Neuronal stem cell (in vitro differentiated cells): Measurements from ENCODE around the gene SLC35A5.

Experiments
- DNase-seq: peaks from one replicate; pipeline ENCODE4 v3.0.0-alpha.2; 2013; ENCODE audit warnings: low spot score
- H2AFZ ChIP-seq: one replicate; pipeline ENCODE4 v1.6.1; 2013; ENCODE audit warnings: mild to moderate bottlenecking, low read length, inconsistent platforms
- H2AK5ac ChIP-seq: 2 replicates; pipeline ENCODE4 v1.6.1; 2013; ENCODE audit warnings: low read depth, mild to moderate bottlenecking, inconsistent platforms, low read length, moderate library complexity, mixed read lengths
- H2BK120ac ChIP-seq: 2 replicates; pipeline ENCODE4 v1.6.1; 2013; ENCODE audit warnings: low read depth, mild to moderate bottlenecking, inconsistent platforms, low read length, moderate library complexity, mixed read lengths
- H2BK12ac ChIP-seq: one replicate; pipeline ENCODE4 v1.6.1; 2013; ENCODE audit warnings: low read length, inconsistent platforms
- H2BK15ac ChIP-seq: 2 replicates; pipeline ENCODE4 v1.6.1; 2013; ENCODE audit warnings: mild to moderate bottlenecking, low read length, inconsistent platforms, mixed read lengths
- H2BK5ac ChIP-seq: one replicate; pipeline ENCODE4 v1.6.1; 2013; ENCODE audit warnings: inconsistent platforms, mild to moderate bottlenecking, low read length, moderate library complexity
- H3K14ac ChIP-seq: one replicate; pipeline ENCODE4 v1.6.1; 2013; ENCODE audit warnings: low read length, inconsistent platforms
- H3K18ac ChIP-seq: 2 replicates; pipeline ENCODE4 v1.6.1; 2013; ENCODE audit warnings: low read length, inconsistent platforms
- H3K23ac ChIP-seq: 2 replicates; pipeline ENCODE4 v1.6.1; 2013; ENCODE audit warnings: low read depth, mild to moderate bottlenecking, mixed read lengths, low read length, inconsistent platforms; ENCODE audit not compliant: poor library complexity
- H3K27ac ChIP-seq: replicated peaks from 3 replicates; pipeline ENCODE4 v1.5.1; 2013; ENCODE audit warnings: low read length, inconsistent platforms
- H3K27me3 ChIP-seq, 3 experiments: 2 replicates each; pipeline ENCODE4 v1.6.1; 2013; ENCODE audit warnings: low read length in 3 of 3, mild to moderate bottlenecking in 2 of 3, inconsistent platforms in 1 of 3, low read depth in 1 of 3, mixed read lengths in 1 of 3, moderate library complexity in 1 of 3; ENCODE audit not compliant: control insufficient read depth in 3 of 3, insufficient read depth in 3 of 3
- H3K36me3 ChIP-seq, 2 donors: replicated peaks in 1 of 2; 2 replicates each; pipeline ENCODE4 v1.6.1; 2013; ENCODE audit warnings: low read length in 2 of 2; ENCODE audit not compliant: control insufficient read depth in 2 of 2, insufficient read depth in 2 of 2
- H3K4ac ChIP-seq: 2 replicates; pipeline ENCODE4 v1.6.1; 2013; ENCODE audit warnings: inconsistent platforms, mild to moderate bottlenecking, low read length, moderate library complexity
- H3K4me1 ChIP-seq, 2 donors: 1 replicate in 1 of 2; 2 replicates in 1 of 2; pipeline ENCODE4 v1.6.1; 2013; ENCODE audit warnings: low read length in 2 of 2, low read depth in 1 of 2; ENCODE audit not compliant: control insufficient read depth in 2 of 2, insufficient read depth in 1 of 2
- H3K4me2 ChIP-seq: one replicate; pipeline ENCODE4 v1.6.1; 2013; ENCODE audit warnings: mild to moderate bottlenecking, low read length, inconsistent platforms; ENCODE audit not compliant: insufficient read depth, poor library complexity, severe bottlenecking
- H3K4me3 ChIP-seq, 2 donors: 2 replicates each; pipeline ENCODE4 v1.5.1; 2013; ENCODE audit warnings: low read length in 2 of 2, mild to moderate bottlenecking in 2 of 2, inconsistent platforms in 1 of 2, moderate library complexity in 1 of 2
- H3K79me1 ChIP-seq: one replicate; pipeline ENCODE4 v1.6.1; 2013; ENCODE audit warnings: low read depth, mild to moderate bottlenecking, inconsistent platforms, low read length, moderate library complexity
- H3K9ac ChIP-seq: one replicate; pipeline ENCODE4 v1.6.1; 2013; ENCODE audit warnings: mild to moderate bottlenecking, low read depth, low read length, inconsistent platforms; ENCODE audit not compliant: poor library complexity
- H3K9me3 ChIP-seq, 2 donors: replicated peaks in 1 of 2; 2 replicates each; pipeline versions ENCODE3 to v1.6.1; 2013; ENCODE audit warnings: low read length in 2 of 2, mild to moderate bottlenecking in 2 of 2, inconsistent platforms in 1 of 2, low read depth in 1 of 2, mixed read lengths in 1 of 2, moderate library complexity in 1 of 2; ENCODE audit not compliant: control insufficient read depth in 2 of 2, insufficient read depth in 1 of 2
- H4K8ac ChIP-seq: one replicate; pipeline ENCODE4 v1.6.1; 2013; ENCODE audit warnings: low read depth, mild to moderate bottlenecking, inconsistent platforms, low read length, moderate library complexity
- H4K91ac ChIP-seq: one replicate; pipeline ENCODE4 v1.6.1; 2013; ENCODE audit warnings: low read length, low read depth, mild to moderate bottlenecking, inconsistent platforms; ENCODE audit not compliant: poor library complexity
- WGBS, 2 donors: extraction: QIAGEN DNeasy Blood & Tissue Kit; methylation state at CpG; one replicate each; pipeline ENCODE4 v1.1.7; 2013; ENCODE audit warnings: missing lambda C conversion rate in 2 of 2, mixed read lengths in 1 of 2; ENCODE audit not compliant: insufficient read length in 2 of 2, insufficient replicate concordance in 1 of 2; ENCODE audit errors: extremely low coverage in 2 of 2; 5-methylcytosine and 5-hydroxymethylcytosine counted together

The SLC35A5 gene

DNA sequence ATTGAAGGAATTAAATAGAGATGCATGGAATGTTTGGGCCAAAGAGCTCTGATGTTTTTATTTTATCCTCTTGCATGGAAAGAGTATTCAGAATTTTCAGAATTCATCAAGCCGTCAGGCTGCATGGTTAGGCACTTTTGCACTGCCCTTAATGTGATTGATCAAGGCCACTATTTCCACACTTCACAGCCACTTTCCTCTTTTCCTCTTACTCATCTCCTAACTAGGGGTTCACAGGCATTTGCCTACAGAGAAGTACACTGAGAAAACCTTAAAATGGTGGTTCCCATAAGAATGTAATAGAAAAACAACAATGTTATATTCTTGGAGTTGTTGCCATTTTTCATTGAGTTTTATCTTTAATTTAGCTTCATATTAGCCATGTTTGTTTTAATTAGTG lies 10.9 kb downstream of the SLC35A5 start:
- Histone ChIP-seq H3K23ac (no peak overlapping the region), H3K14ac (no peak overlapping the region), H4K91ac (no peak overlapping the region), H3K4me2 (no peak overlapping the region), H3K36me3 (peaks cover 4 to 93% of the 10 kb centered on the region in 2 donors), H3K9me3 (peaks cover 0 to 3% of the 10 kb centered on the region in 2 donors), H2BK5ac (no peak overlapping the region), H3K4ac (no peak overlapping the region), H3K4me1 (no peaks in the 10 kb centered on the region), H3K9ac (no peak overlapping the region), H4K8ac (no peak overlapping the region), H2AK5ac (no peak overlapping the region), H3K4me3 (no peak overlapping the region), H3K79me1 (no peaks in the 10 kb centered on the region), H2BK15ac (no peak overlapping the region), H2AFZ (no peak overlapping the region), H3K27ac (no peak overlapping the region), H3K27me3 (no peaks in the 10 kb centered on the region), H2BK12ac (no peak overlapping the region), H3K18ac (no peak overlapping the region), H2BK120ac (no peak overlapping the region)
- no peak for DNase-seq
- no CpG with 5 or more reads among the region's 1 CpG for WGBS, 2 donors

DNA sequence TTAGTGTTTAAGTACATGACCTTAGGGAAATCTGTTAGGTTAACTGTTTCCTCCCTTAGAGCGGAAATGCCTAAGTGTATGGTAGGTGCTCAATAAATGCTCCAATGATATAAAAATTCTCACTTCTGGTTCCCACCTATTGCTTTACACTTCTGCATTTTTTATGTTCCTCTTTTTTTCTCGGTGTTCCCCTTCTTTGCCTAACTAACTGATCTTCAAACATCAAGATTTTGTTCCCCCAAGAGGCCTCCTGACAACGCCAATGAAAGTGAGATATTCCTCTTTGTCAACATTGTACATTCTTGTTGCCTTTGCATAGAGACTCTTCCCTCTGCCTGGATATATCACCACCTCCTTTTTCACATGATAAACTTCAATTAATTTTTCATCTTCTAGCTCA lies 17.4 kb downstream of the SLC35A5 start:
- H2BK12ac ChIP-seq: no peak overlapping the region
- H2BK120ac ChIP-seq: no peak overlapping the region
- no peak overlapping the region for H3K14ac ChIP-seq
- H3K27me3 ChIP-seq: no peaks in the 10 kb centered on the region
- H3K27ac ChIP-seq: no peak overlapping the region
- no peak overlapping the region for H3K4me2 ChIP-seq
- no peaks in the 10 kb centered on the region for H3K9me3 ChIP-seq
- no peak overlapping the region for H4K91ac ChIP-seq
- H3K4me3 ChIP-seq: no peak overlapping the region
- H2BK15ac ChIP-seq: no peak overlapping the region
- H3K36me3 ChIP-seq: peaks cover 0 to 89% of the 10 kb centered on the region in 2 donors
- no peak for DNase-seq
- H2AK5ac ChIP-seq: no peak overlapping the region
- H3K18ac ChIP-seq: no peak overlapping the region
- H3K23ac ChIP-seq: no peak overlapping the region
- H3K4me1 ChIP-seq: no peaks in the 10 kb centered on the region
- no peak overlapping the region for H3K9ac ChIP-seq
- WGBS, 2 donors: no CpG with 5 or more reads among the region's 3 CpGs
- H3K4ac ChIP-seq: no peak overlapping the region
- no peak overlapping the region for H4K8ac ChIP-seq
- no peaks in the 10 kb centered on the region for H3K79me1 ChIP-seq
- no peak overlapping the region for H2BK5ac ChIP-seq
- no peak overlapping the region for H2AFZ ChIP-seq

DNA sequence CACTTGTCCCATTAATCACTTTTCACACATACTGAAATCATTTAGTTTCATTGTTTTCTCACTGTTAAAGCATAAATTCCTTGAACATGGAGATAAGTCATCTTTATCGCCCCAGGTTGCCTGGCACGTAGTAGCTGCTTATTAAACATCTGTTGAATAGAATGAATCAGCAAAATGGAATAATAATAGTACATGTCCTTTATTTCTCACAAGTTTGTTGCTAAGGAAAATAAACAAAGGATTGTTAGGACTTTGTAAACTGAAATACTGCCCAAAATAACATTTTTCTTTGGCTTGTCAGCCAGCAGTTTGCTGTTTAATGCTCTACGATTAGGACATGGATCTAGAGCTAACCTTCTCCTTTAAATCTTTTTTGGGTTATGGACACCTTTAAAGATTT lies 17.9 kb downstream of the SLC35A5 start:
- Histone ChIP-seq H3K18ac (no peak overlapping the region), H2AFZ (no peak overlapping the region), H3K27ac (no peak overlapping the region), H3K9ac (no peak overlapping the region), H2BK5ac (no peak overlapping the region), H4K8ac (no peak overlapping the region), H3K79me1 (no peaks in the 10 kb centered on the region), H3K9me3 (no peaks in the 10 kb centered on the region), H3K27me3 (no peaks in the 10 kb centered on the region), H2BK12ac (no peak overlapping the region), H3K4me1 (no peaks in the 10 kb centered on the region), H3K36me3 (peaks cover 0 to 89% of the 10 kb centered on the region in 2 donors), H3K14ac (no peak overlapping the region), H2AK5ac (no peak overlapping the region), H3K4me2 (no peak overlapping the region), H3K4ac (no peak overlapping the region), H3K23ac (no peak overlapping the region), H3K4me3 (no peak overlapping the region), H2BK120ac (no peak overlapping the region), H4K91ac (no peak overlapping the region), H2BK15ac (no peak overlapping the region)
- DNase-seq: no peak
- no CpG with 5 or more reads among the region's 3 CpGs for WGBS, 2 donors

DNA sequence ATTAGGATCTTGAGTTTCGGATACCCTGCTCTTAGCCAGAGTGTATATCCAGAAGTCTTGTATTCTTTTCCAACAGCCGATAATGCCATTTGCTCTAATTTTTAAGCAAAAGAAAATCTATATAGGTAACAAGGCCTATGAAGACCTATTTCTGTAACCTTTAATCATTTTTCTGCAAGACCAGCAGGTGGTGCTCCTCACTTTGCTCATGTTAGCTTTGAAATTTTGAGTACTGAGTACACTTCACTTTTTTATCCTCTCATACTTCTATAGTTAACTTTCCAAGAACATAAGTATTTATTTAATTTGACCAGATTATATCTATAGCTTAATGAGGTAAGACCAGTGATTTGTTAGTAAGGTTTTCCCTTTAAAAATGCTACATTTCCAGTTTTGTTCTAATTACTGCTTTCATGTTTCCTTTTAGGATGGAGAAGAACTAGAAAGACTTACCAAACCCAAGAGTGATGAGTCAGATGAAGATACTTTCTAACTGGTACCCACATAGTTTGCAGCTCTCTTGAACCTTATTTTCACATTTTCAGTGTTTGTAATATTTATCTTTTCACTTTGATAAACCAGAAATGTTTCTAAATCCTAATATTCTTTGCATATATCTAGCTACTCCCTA lies 20.5 kb downstream of the SLC35A5 start:
- Histone ChIP-seq H2AK5ac (no peak overlapping the region), H4K8ac (no peak overlapping the region), H3K23ac (no peak overlapping the region), H2BK120ac (no peak overlapping the region), H3K27me3 (no peaks in the 10 kb centered on the region), H3K9ac (no peak overlapping the region), H3K27ac (no peak overlapping the region), H3K18ac (no peak overlapping the region), H2AFZ (no peak overlapping the region), H3K14ac (no peak overlapping the region), H3K36me3 (peaks cover 5 to 92% of the 10 kb centered on the region in 2 donors), H2BK5ac (no peak overlapping the region), H3K4ac (no peak overlapping the region), H3K4me2 (no peak overlapping the region), H3K9me3 (no peaks in the 10 kb centered on the region), H3K79me1 (no peaks in the 10 kb centered on the region), H2BK15ac (no peak overlapping the region), H2BK12ac (no peak overlapping the region), H4K91ac (no peak overlapping the region), H3K4me1 (no peaks in the 10 kb centered on the region), H3K4me3 (no peak overlapping the region)
- DNase-seq: peak; percentile 15
- WGBS, 2 donors: no CpG with 5 or more reads among the region's 2 CpGs
